GM18868 (cell line): ENCODE measurements around the gene RAF1.
"Not testable (repeated sequence)": the region's sequence is repeated elsewhere in the genome, so short reads cannot be mapped to it uniquely, and the experiment has no call there.

Experiments
- ATAC-seq: cut with Tn5 transposase; IDR thresholded peaks from one replicate; pipeline ENCODE4 v1.9.1; 2021; ENCODE audit warnings: mild to moderate bottlenecking, moderate library complexity; ENCODE audit not compliant: unreplicated experiment

The RAF1 gene

DNA sequence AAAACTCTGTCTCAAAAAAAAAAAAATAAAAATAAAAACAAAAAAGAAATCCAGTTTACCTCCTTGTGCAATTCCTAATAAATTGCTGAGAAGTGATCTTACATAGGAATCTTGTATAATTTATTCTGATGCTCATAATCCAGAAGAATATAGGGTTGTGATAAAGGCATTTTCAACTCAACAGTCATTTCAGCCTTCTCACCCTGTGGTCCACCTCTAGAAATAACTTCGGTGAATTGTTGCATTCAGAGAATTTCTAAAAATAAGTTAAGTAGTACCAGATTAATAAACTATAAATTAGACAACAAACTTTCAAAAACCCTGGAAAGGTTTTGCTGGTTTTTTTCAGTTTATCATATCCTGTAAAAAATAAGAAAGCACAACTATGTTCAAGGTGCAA, 20.2 kb downstream of the RAF1 start:
- ATAC-seq = no peak

- no peak for ATAC-seq
Measured at GRCh38 chr3:12643010-12643380, 20.9 kb downstream of the RAF1 start.

- not testable (repeated sequence) for ATAC-seq
Measured at GRCh38 chr3:12640853-12641252, 23.1 kb downstream of the RAF1 start.

DNA sequence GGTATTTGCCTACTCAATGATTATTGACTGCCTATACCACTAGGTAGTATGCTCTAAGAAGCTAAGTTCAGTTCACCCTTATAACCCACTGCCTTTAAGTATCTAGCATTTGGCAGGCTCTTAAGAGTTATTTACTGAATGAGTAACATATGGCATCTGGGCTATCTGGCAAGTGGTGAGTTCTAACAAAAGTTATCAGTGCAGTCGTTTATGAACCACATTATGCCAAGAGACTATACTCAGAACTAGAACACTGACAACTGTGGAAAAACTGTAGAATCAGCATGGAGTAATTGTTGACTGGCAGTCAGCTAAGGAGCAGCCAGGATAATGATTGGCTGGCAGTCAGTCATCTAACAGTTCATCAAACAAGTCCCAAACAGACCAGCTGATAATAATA, 25.8 kb downstream of the RAF1 start:
- ATAC-seq = no peak

DNA sequence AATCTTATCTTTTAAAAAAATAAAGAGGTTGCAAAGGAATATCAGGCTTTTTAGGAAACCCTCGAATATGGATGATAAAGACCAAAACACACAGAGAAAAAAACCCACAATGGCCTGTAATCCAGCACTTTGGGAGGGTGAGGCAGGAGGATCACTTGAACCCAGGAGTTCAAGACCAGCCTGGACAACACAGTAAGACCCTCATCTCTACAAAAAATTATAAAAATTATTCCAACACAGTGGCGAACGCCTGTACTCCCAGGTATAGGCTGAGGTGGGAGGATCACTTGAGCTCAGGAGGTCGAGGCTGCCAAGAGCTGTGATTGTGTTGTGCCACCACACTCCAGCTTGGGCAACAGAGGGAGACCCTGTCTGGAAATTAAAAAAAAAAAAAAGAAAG, 30.8 kb downstream of the RAF1 start:
- ATAC-seq = no peak

- ATAC-seq = peak; percentile 74
Measured at GRCh38 chr3:12632523-12632922, 31.4 kb downstream of the RAF1 start.

DNA sequence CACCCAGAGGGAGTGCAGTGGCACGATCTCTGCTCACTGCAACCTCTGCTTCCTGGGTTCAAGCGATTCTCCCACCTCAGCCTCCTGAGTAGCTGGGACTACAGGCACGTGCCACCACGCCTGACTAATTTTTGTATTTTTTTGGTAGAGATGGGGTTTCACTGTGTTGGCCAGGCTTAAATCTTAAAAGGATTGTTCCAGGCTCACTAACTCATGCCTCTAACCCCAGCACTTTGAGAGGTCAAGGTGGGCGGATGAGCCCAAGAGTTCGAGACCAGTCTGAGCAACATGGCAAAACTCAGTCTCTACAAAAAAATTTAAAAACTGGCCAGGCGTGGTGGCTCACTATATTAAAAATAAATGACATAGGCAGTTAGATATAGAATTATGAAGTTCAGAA, 33.1 kb downstream of the RAF1 start:
- ATAC-seq = not testable (repeated sequence)

DNA sequence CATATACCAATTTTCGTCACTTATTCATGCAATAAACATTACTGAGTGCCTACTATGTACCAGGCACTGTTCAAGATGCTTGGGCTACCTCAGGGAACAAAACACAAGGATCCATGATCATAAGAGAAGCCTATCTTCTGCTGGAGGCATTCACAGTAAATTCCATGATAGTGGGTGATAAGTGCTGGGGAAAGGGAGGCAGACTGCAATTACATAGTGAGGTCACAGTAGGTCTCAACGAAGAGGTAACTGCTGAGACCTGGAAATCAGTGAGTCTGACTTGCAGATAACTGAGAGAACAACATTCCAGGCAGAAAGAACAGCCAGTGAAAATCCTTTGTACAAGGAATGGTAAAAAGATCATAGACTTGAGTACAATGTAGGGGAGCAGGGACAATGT, 33.6 kb downstream of the RAF1 start:
- ATAC-seq = no peak

- ATAC-seq = no peak
Measured at GRCh38 chr3:12629560-12629959, 34.4 kb downstream of the RAF1 start.

GRCh38 chr3:12628813-12629212, 35.1 kb downstream of the RAF1 start:
- ATAC-seq = no peak

DNA sequence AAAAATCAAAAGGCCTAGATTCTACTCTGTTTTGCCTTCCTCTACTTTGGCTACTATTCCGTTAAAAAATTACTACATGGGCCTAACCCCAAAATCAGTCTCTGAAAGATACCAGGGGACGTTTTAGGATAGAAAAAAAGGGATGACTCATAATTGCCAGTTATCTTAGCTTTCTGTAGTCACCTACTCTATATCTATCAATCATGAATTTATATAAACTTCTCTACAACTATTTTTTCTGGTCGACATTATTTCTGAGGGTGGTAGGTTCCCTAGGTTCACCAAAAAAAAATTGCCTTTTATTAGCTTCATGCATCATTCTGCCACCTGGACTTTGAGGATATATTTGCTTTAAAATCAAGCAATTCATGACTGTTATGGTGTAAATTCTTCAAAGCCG, 36.5 kb downstream of the RAF1 start:
- no peak for ATAC-seq

DNA sequence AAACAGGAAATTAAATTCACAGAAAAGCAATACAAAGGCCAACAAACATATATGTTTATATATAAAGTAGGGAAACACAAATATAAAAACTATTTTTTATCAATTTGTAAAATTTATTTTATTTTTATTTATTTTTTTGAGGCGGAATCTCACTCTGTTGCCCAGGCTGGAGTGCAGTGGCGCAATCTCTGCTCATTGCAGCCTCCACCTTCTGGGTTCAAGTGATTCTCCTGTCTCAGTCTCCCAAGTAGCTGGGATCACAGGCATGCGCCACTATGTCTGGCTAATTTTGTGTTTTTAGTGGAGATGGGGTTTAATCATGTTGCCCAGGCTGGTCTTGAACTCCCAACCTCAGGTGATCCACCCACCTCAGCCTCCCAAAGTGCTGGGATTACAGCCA, 39.0 kb downstream of the RAF1 start:
- not testable (repeated sequence) for ATAC-seq

DNA sequence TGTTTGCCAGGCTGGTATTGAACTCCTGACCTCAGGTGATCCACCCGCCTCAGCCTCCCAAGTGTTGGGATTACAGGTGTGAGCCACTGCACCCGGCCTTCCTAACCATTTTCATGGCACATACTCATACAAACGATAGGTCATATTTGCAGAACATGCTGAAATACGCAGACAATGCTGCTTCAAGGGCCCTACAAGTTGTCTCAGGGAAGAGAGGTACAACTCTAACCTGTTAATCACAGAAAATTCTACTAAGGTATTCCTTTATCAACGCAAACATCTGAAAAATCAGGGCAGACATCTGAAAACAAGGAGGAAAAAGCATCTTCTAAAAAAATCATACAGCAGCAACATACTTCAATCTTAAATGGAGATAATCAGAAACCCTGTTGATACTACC, 39.9 kb downstream of the RAF1 start:
- ATAC-seq = no peak

DNA sequence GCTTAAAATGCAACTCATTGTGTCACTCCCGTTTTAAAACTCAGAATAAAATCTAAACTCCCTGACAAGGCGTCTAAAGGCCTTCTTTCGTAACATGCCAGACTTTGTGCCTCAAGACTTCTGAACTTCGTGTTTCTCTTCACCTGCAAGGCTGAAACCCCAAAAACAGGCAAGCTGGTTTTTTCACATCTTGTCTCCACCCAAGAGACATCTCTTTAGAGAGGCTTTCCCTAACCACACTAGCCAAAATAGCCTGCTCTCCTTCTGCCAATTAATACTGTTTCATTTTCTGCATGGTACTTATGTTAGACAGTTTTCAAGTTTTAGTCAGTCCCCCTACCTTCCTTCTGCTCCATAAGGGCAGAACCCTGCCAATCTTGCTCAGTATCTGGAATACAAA, 41.6 kb downstream of the RAF1 start:
- no peak for ATAC-seq

DNA sequence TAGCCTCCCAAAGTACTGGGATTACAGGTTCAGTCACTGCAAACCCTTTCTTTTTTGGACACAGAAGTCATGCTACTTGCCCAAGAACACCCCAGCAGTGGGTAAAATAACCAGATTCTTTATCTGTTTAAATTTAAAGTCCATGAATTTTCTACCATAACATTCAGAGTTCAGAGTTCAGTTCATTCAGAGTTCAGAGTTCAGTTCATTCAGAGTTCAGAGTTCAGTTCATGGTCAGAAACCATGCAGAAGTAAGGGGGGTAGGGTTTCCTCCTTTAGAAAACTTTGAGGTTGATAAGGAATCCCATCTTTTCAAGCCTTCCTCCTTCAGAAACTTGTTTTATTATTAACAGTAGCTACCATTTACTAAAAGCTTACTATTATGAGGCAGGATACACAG, 43.2 kb downstream of the RAF1 start:
- ATAC-seq = no peak

- no peak for ATAC-seq
Measured at GRCh38 chr3:12620305-12620704, 43.6 kb downstream of the RAF1 start.

- ATAC-seq = no peak
Measured at GRCh38 chr3:12618426-12618825, 45.5 kb downstream of the RAF1 start.

DNA sequence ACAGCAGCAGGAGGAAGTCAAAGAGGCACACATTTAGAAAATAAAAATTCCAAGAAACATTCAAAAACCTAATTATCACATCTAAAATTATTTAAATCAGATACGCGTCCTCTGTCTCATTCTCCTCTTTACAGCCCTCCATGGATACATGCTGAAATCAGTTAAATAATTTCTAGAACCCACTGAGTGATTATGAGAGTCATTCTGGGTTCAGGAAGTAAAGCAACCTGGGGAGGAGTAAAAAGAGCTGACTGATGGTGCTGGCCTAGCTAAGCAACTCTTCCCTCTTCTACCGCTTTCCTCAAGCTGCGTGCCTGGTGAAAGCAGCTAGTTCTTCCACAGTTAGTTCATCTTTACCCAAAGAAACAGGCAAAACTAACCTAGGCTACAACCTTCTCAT, 48.7 kb downstream of the RAF1 start:
- ATAC-seq = no peak

DNA sequence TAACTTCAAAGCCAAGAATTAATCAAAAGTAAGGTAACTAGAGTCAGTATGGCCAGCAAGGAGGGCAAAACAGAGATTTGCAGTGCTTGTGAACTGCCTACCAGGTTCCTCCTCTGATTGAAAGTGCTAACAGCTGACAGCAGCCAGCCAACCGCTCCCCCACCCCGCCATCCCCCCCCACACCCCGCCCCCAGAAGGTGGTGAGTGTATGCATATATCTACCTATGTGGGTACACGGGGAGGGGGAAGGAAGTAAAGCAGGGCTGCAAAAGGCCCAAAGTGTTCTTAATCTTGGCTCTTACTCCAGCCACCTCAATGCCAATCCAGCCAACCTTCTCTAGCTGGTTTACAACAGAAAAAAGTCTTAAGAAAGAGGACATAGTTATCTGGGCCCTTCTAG, 50.7 kb downstream of the RAF1 start:
- no peak for ATAC-seq

GRCh38 chr3:12612514-12613226, 51.2 kb downstream of the RAF1 start:
- ATAC-seq = no peak

DNA sequence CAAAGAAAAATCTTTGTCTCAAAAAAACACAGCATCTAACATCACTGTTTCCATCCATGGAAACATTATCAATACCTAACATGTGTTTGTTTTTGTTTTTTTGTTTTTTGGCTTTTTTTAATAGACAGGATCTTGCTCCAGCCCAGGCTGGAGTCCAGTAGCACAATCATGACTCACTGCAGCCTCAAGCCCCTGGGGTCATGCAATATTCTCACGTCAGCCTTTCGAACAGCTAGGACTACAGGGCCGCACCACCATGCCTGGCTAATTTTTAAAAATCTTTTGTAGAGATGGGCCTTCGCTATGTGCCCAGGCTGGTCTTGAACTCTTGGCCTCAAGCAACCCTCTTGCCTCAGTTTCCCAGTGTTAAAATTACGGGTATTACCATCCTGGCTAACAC, 52.8 kb downstream of the RAF1 start:
- no peak for ATAC-seq

- ATAC-seq = no peak
Measured at GRCh38 chr3:12608376-12608775, 55.5 kb downstream of the RAF1 start.

DNA sequence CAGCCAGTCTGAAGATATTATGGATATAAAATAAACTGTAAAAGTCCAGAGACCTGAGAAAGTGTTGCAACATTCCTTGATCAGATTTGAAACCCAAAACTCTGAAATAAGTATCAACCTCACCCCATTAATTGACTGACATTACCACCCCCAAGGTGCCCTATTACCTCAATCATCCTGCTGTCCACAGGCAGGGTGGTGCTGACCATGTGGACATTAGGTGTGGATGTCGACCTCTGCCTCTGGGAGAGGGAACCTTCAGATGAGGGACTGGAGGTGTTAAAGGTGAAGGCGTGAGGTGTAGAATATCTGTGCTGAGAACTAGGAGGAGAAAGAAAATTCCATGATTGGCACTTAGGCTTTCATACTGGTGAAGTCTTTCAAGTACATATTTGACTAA, 59.9 kb downstream of the RAF1 start:
- ATAC-seq = no peak
